Measurements from ENCODE around the gene CADPS2.
"Not testable (repeated sequence)": the region's sequence is repeated elsewhere in the genome, so short reads cannot be mapped to it uniquely, and the experiment has no call there.

Gene CADPS2

DNA sequence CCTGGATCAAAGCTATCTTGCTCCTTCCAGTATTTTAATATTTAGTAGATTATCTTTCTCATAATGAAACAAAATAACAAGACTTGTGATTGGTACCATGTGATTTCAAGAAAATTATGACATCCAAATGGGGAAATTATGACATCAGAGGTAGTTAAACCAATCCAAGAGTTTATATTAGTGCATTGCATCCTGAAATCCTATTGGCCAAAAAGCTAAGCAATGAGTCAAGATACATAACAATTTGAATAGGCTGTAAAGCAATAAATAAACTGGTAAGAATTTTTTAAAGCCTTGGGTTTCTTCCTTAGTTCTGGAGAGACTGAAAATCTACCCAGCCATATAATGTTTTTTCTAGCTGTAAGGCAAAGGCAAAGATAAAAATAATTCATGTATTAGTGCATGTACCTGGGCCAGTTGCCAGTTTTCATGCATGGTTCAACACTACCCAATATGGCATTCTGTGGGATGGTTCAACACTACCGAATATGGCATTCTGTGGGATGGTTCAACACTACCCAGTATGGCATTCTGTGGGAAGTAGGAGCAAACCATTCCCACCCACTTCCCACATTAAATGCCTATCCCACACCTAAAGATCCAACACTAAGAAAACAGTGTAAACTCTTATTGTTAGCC, 183.3 kb downstream of the CADPS2 start, which contains the start of gene RNF148:
Gene RNF148 (minus strand): TSS at position 51 of the 639 bp plus-strand sequence. CDS start 172 bp downstream, outside the sequence.
- DNase-seq = no peak

GRCh38 chr7:122699017-122699416, 187.2 kb downstream of the CADPS2 start, which contains the start of gene RNF133:
RNF133 (minus strand) TSS chr7:122699117; CDS start chr7:122698918, 199 bp downstream.
- DNase-seq = no peak

- DNase-seq = no peak
Measured at GRCh38 chr7:122695816-122696215, 190.4 kb downstream of the CADPS2 start.

- DNase-seq = no peak
Measured at GRCh38 chr7:122694697-122695096, 191.6 kb downstream of the CADPS2 start.

GRCh38 chr7:122692769-122693309, 193.4 kb downstream of the CADPS2 start:
- no peak for DNase-seq

DNA sequence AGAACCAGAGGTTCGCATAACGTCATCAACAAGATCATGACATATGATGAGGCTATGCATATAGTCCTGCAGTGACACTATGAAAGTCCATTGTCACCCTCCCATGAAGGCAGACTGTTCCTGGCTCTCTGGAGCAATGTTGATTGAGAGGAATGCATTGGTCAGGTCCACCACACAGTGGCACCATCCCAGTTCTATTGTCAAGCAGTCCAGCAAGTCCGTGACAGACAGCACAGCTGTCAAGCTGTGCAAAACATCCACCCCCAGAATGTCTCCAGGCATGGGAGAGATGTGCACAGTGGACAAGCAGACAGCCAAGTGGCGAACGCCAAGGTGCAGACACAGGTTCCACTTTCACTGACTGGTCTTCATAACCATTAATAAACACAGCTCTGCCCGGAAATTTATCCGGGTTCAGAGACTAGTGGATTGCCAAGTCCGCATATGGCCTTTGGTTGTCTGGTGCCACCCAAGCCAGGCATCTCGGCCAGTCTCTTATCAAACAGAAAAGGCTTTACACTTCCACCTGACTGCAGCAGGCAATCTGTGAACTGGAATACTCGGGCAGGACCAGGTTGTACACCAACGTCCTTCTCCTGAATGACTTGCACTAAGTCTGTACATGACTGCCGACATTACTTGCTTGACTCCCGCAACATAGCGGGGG, 194.6 kb downstream of the CADPS2 start:
- no peak for DNase-seq

DNA sequence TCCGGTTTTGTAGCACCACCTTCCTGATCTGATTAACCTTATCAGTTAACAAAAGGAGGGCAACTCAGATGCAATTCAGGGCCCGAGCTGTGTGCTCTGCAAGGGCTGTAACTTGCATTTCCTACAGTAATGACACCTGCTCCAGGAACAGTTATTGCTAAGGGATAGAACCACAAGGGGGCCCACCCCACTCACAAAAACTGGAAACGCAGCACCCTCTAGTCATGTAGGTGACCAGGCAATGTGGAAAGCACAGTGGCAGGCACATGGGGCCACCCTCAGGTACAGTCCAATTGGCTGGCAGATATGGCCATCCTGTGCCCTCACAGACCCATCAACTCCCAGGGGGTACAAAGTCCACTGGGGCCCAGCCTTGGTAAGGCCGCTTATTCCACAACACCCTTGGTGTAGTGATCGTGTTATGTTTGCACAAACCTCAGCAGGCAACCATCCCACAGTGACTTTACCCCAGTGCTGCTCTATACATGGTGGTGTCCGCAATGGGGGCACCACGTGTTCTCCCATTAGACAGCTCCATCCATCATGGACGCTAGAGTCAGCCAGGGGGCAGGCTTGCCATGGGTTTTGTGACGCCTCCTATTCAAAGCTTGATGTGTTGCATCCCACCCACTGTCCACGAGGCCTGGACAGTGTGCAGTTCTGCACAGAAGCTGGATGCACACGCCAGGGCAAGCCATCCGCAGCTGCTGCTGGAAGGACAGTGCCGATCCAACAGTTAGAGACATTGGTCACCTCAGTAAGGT, 196.7 kb downstream of the CADPS2 start:
- no peak for DNase-seq

GRCh38 chr7:122688400-122688998, 197.8 kb downstream of the CADPS2 start:
- no peak for DNase-seq

- no peak for DNase-seq
Measured at GRCh38 chr7:122686360-122686878, 199.8 kb downstream of the CADPS2 start.

DNA sequence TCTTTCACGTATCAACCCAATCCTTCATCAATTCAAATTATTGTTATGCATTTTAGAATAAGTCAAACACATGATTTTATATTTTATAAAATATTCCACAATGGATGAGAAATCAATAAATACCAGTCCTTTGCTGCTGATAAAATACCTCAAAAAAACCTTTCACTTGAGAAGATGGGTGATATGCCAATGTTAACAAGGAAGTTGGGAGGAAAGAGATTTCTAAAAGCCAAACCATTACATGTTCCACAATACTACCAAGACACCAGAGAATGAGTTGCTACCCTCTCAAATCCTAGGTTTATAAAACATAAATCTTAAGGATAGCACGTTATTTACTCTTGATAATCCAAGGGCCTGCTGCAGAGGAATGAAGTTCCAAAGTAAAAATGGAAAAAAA, 201.8 kb downstream of the CADPS2 start:
- DNase-seq = no peak

GRCh38 chr7:122682815-122683550, 203.3 kb downstream of the CADPS2 start:
- no peak for DNase-seq

GRCh38 chr7:122681186-122681585, 205.1 kb downstream of the CADPS2 start:
- DNase-seq = not testable (repeated sequence)

DNA sequence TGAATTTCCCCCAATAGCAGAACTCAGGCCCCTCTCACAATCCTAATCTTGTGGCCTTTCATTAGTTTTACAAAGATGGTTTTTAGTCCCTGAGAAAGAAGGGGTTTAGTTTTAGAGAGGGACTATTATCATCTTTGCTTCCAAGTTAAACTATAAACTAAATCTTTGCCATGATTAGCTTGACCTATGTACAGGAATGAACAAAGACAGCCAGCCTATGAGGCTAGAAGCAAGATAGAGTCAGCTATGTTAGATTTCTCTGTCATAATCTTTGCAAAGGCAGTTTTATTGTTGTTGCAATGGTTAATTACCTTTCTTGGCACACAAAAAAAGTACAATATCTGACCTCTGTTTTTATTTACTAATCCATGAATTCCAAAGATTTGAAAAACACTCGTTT, 206.4 kb downstream of the CADPS2 start:
- no peak for DNase-seq

- not testable (repeated sequence) for DNase-seq
Measured at GRCh38 chr7:122679269-122679709, 207.0 kb downstream of the CADPS2 start.

- DNase-seq = no peak
Measured at GRCh38 chr7:122677149-122677548, 209.1 kb downstream of the CADPS2 start.

- DNase-seq = no peak
Measured at GRCh38 chr7:122676466-122676865, 209.8 kb downstream of the CADPS2 start.

DNA sequence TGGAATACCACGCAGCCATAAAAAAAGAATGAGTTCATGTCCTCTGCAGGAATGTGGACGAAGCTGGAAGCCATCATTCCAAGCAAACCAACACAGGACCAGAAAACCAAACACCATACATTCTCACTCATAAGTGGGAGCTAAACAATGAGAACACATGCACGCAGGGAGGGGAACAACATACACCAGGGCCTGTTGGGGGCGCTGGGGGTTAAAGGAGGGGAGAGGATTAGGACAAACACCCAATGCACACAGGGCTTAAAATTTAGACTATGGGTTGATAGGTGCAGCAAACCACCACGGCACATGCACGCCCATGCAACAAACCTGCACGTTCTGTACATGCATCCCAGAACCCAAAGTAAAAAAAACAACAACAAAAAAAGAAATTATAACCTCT, 210.6 kb downstream of the CADPS2 start:
- DNase-seq = no peak

DNA sequence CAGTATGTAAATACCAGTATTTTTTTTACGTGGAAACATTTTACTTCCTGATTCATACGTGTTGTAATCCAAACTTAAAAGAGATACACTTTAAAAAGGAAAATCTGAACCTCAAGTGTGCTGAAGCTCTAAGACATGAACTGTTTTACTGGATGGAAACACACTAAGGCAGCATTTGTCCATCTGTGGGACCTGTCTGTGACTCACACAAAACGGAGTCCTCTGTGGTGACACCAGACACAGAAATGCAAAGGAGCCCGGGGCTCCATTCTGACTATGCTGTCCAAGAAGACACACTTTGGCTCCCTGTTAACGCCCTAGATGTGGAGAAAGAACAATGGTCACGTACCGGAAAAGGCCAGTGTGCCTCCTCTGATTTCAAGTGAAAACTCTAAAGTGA, 211.2 kb downstream of the CADPS2 start:
- DNase-seq = no peak

GRCh38 chr7:122674502-122674901, 211.8 kb downstream of the CADPS2 start:
- peak; percentile 21 for DNase-seq

DNA sequence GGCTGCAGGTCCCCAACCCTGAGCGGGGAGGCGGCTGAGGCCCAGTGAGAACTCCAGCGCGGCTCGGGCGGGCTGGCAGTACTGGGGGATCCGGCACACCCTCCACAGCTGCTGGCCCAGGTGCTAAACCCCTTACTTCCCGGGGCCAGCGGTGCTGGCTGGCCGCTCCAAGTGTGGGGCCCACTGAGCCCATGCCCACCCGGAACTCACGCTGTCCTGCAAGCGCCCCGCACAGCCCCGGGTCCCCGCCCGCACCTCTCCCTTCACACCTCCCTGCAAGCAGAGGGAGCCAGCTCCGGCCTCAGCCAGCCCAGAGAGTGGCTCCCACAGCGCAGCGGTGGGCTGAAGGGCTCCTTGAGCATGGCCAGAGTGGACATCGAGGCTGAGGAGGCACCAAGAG, 212.3 kb downstream of the CADPS2 start:
- no peak for DNase-seq

- no peak for DNase-seq
Measured at GRCh38 chr7:122672536-122672935, 213.7 kb downstream of the CADPS2 start.

- no peak for DNase-seq
Measured at GRCh38 chr7:122663733-122664132, 222.5 kb downstream of the CADPS2 start.
